Liver (tissue), 3 donors: ENCODE results near the gene HTR3A.

Experiments
- JUND ChIP-seq, 2 donors: IDR thresholded peaks; 2 replicates each; pipeline ENCODE4 v1.6.1; 2016; ENCODE audit warnings: antibody characterized with exemption in 2 of 2
- RAD21 ChIP-seq, 2 donors: IDR thresholded peaks; 2 replicates each; pipeline ENCODE4 v1.6.1; 2016; ENCODE audit warnings: antibody characterized with exemption in 2 of 2, mild to moderate bottlenecking in 2 of 2
- TF ChIP-seq, protein P1 (sequence below): fragments of 150-350 bp; IDR thresholded peaks from 2 replicates; pipeline ENCODE4 v1.5.1; 2017; ENCODE audit warnings: improper control_type of control experiment, low read depth, low read length; ENCODE audit not compliant: missing input control
- TF ChIP-seq, protein P2 (sequence below): IDR thresholded peaks from 2 replicates; pipeline ENCODE4 v1.6.1; 2016; ENCODE audit warnings: antibody characterized with exemption
- donor health status: healthy.
- donor health status: healthy.

DNA sequence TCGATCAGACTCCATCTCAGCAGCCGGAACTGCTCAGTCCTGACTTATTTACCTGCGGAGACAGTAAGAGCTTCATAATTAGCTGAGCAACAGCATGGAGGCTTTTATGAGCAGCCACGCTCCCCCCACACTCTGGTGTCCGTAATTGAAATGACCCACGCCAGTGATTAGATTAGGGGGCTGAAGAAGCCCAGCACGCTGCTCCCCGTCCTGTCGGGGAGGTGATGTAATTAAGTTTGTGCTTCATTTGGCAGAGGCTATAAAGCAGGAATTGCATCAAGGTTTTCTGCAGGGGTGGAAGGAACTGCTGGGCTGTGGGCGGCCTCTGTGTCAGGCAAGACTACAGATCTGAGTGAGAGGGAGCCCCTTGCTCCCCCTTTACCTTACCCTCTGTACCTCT, 22.8 kb upstream of the HTR3A start:
- TF ChIP-seq, protein P1, sequence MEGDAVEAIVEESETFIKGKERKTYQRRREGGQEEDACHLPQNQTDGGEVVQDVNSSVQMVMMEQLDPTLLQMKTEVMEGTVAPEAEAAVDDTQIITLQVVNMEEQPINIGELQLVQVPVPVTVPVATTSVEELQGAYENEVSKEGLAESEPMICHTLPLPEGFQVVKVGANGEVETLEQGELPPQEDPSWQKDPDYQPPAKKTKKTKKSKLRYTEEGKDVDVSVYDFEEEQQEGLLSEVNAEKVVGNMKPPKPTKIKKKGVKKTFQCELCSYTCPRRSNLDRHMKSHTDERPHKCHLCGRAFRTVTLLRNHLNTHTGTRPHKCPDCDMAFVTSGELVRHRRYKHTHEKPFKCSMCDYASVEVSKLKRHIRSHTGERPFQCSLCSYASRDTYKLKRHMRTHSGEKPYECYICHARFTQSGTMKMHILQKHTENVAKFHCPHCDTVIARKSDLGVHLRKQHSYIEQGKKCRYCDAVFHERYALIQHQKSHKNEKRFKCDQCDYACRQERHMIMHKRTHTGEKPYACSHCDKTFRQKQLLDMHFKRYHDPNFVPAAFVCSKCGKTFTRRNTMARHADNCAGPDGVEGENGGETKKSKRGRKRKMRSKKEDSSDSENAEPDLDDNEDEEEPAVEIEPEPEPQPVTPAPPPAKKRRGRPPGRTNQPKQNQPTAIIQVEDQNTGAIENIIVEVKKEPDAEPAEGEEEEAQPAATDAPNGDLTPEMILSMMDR, result no peak
- TF ChIP-seq JUND (IDR thresholded peaks at IDR 0.05), result no peak
- no peak for TF ChIP-seq RAD21 (IDR thresholded peaks at IDR 0.05)
- TF ChIP-seq, protein P2, sequence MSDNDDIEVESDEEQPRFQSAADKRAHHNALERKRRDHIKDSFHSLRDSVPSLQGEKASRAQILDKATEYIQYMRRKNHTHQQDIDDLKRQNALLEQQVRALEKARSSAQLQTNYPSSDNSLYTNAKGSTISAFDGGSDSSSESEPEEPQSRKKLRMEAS, result no peak
